NCI-H1105 treated with DMSO at 0.1 percent for 48 hours (cell line): ENCODE results near the gene PRKCE.

Source experiments
- DNase-seq: peaks from one replicate; lab custom pipeline; 2025; lab: John Stamatoyannopoulos, UW

The PRKCE gene

GRCh38 chr2:45755585-45756335 is 104.3 kb downstream of the PRKCE start:
- no peak for DNase-seq

DNA sequence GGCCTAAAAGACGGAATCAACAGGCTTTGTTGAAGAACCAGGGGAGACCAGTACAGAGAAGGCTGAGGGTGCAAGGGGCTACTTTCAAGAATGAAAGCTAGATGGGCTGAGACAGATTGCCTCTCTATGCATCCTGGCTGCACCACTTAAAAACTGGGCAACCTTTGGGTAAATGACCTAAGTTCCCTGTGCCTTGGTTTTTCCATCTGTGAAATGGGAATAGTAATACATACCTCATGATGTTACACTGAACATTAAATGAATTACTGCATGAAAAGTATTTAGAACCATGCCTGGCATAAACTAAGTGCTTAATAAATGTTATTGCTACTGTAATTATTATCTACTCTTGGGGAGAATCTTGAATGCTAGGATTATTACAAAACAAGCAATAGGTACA is 106.5 kb downstream of the PRKCE start:
- no peak for DNase-seq

DNA sequence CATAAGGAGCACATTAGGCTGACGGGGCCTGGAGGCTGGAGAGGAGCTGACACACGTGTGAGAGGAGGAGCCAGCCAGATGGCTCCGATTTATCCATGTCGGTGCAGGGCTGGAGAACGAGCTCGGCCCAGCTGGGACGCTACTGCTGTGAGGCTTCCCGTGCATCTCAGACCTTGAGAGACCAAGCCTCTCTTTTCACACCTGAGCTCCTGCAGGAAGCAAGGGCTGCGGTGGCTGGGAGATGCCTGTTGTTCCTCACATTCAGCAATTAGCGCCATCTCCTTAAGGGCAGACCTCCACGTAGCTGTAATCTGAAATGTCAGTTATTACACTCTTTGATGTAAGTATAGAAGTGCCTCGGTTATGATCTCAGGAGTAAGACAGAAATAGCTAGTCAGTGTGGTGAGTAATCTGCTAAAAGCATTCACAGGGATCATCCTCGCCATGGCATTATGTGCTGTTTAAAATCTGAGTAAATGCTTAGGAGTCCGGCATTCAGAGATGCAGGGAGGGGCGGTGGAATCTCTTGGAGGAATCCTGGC is 107.9 kb downstream of the PRKCE start:
- DNase-seq, result no peak

- DNase-seq, result no peak
Observed at GRCh38 chr2:45761635-45762034, 110.2 kb downstream of the PRKCE start.

- DNase-seq, result no peak
Observed at GRCh38 chr2:45763255-45763654, 111.8 kb downstream of the PRKCE start.

DNA sequence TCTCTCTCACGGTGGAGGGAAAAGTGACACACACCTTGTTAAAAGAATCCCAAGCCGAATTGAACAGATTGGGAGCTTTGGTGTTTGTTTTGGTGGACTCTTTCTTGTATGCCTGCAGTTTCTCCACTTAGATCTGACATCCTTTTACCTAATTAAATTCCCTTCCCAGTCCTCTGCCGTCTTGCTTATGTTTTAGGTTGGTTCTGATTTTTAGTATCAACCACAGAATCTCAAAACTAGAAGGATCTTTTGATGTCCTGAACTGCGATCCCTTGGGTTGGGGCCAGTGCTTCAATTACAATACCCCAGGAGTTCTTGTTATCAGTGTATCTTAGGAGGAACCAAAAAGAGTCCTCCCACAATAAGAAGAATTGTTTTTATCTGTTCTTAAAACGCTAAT is 112.3 kb downstream of the PRKCE start:
- DNase-seq, result no peak

GRCh38 chr2:45765007-45765727 is 113.7 kb downstream of the PRKCE start:
- DNase-seq, result no peak

- DNase-seq, result peak; percentile 19
Observed at GRCh38 chr2:45765728-45766254, 114.3 kb downstream of the PRKCE start.

DNA sequence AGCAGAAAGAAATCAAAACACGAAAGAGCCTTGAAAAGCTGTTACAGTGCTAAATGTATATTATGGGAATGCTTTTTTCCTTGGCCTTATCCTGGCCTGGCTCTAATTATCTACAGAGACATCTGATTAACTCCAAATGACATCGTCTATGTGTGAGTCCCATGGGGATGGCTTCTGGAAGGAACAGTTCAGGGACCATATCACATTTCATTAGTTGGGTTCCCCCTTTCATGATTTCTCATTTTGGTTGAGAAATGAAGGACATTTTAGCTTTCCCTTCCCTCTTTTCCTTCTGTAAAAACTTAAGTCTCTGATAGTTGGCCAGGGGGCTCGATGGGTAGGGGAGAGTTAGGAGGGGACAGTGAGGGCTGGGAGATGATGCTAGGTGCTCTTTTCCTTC is 116.7 kb downstream of the PRKCE start:
- DNase-seq, result no peak

- no peak for DNase-seq
Observed at GRCh38 chr2:45769056-45769455, 117.6 kb downstream of the PRKCE start.

GRCh38 chr2:45769854-45770576 is 118.5 kb downstream of the PRKCE start:
- DNase-seq, result no peak

GRCh38 chr2:45770811-45771210 is 119.3 kb downstream of the PRKCE start:
- no peak for DNase-seq

DNA sequence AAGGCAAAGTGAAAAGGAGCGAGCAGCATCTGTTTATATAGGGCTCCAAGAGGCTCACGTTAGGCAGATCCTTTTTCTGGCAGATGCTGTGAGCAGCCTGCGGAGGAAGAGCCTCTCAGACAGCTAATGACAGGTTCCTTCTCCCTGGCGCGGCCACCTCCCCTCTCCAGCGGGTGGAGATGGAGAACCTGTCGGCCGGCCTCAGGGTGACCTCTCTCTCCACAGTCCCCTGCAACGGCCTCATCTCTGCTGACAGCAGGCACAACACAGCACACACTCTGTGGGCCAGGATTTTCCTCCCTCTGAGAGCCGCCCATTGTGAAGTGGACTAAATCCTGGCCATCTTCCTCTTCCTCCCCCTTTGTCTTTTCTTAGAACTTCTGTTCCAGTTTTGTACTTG is 119.8 kb downstream of the PRKCE start:
- peak; percentile 46 for DNase-seq

DNA sequence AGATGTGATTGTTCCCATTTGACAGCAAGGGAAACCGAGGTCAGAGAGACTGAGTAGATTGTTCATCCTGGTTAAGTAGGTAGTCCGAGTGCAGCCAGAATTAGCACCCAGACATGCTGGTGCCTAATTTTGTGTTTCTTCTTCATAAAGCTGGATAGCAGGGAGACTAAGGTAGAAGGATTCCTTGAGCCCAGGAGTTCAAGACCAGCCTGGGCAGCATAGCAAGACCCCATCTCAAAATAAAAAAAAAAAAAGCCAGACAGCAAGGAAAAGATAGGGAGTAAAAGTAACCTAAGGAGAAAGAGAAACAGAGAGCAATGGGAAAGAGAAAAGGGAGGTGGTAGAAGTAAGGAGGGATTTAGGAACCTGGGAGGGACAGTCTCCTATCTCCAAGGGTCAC is 120.6 kb downstream of the PRKCE start:
- no peak for DNase-seq

DNA sequence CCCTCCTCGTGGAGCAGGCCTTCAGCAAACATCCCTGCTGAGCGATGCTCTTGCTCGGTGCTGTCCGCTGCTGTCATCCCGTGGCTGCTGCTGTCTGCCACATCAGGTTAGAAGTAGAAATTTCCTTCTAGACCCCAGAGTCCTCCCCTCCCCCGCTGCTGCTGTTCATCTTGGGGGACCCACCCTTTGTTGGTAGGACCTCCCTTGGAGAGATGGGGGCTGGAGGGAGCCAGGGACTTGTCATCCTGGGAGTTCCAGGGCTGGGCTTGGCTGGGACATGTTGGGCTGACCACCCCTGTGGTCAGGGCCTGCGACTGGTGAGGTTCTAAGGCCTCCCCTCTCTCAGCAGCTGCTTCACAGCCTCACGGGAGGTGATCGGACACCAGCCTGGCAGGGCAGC is 122.4 kb downstream of the PRKCE start:
- DNase-seq, result no peak

DNA sequence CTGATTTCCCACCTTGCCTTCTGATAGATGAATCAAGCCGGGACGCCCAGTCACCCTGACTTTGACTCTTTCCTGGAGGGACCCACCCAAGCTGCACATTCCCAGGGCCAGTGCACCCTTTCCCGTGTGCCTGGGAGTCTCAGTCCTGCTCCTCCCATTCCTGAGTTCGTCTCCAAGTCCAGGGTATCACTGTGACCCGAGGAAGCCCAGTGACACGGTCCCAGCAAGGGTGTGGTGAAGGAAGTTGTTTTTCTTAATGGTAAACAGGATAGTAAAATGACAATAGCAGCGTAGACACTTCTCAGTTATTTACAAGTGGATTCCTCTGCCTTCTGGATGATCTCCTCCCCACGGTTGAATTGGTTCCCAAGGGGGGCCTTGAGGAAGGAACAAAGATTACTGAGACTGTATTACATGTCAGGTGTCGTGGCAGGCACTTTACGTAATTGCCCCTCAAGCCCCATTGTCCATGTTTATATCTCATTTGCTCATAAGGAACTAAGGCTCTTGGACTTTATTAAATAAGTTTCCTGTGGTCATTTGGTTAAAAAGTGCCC is 123.3 kb downstream of the PRKCE start:
- DNase-seq, result no peak

DNA sequence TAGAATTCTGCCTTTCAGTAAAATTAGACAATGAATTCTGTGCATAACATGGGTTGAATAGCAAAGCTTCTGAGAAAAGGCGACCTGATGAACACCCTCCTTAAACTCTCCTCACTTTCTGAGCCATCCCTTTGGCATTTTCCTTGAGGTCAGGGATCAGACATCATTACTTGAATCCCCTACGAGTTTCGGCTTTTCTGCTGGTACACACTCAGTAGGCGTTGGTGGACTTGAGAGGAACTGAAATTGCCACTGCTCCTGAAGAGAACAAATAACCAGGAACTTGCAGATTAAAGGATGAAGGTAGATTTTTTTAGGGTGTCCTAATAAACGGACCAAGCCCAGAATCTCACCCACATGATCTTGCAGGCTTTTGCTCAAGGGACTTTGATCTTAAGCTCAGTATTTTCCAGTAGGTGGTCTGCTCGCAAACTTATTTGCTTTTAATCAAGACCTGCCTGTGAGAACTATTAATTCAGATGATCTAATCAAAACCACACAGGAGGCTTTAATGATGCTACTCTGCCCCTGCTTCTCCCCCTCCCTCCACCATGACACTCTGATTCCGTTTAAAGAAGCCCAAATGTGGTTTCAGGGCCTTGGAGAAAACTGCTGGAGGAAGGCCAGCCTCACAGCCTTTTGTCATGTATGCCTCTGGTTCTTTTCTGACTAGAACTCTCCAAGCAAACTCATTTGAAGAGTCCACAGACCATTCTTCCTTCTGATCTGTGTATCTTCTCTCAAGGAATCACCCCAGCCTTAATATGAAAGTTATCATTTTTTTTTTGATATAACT is 124.9 kb downstream of the PRKCE start:
- no peak for DNase-seq

- DNase-seq, result no peak
Observed at GRCh38 chr2:45777996-45778719, 126.7 kb downstream of the PRKCE start.

- DNase-seq, result peak; percentile 45
Observed at GRCh38 chr2:45778720-45779171, 127.3 kb downstream of the PRKCE start.
